ENCODE data around the gene ADI1.
"Not testable (repeated sequence)": the region's sequence is repeated elsewhere in the genome, so short reads cannot be mapped to it uniquely, and the experiment has no call there.

DNA sequence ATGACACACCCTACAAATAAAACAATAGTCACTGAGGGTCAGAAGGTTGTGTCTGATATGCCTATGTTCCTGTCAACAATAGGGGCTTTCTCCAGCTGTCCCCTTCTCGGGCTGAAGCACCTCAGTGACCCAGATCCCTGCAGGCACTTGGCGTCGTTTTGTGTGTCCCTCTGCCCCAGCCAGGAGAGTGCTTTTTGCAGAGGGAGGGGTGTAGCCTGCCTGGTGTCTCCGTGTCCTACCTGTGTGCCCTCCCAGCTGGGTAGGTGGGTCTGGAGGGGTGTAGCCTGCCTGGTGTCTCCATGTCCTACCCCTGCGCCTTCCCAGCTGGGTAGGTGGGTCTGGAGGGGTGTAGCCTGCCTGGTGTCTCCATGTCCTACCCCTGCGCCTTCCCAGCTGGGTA lies 65.3 kb downstream of the ADI1 start:
- TF ChIP-seq ZNF274 (IDR thresholded peaks at IDR 0.05; ENCODE audit: low read depth, low read length); YY1 (IDR thresholded peaks at IDR 0.05; ENCODE audit: insufficient read depth, insufficient read length): not testable (repeated sequence)

Measured in NT2/D1 (cell line).